RWPE1 (cell line): ENCODE measurements around the gene NALF2.

Experiments used
- CTCF ChIA-PET: fragments of 350-600 bp; sonication (Branson Sonifier 250); formaldehyde crosslinking; extraction: SDS; loops from one replicate; lab custom pipeline; 2021; lab: Yijun Ruan, JAX
- POLR2A ChIA-PET: fragments of 400-600 bp; formaldehyde crosslinking; extraction: SDS; loops from one replicate; lab custom pipeline; 2020; ENCODE audit warnings: antibody characterized with exemption; ENCODE audit not compliant: low non-redundant PET; lab: Yijun Ruan, JAX
- DNase-seq: peaks from one replicate; pipeline ENCODE4 v3.0.0; 2012; ENCODE audit warnings: low spot score
- H3K27ac ChIP-seq: fragments of 450-650 bp; 2 replicates; pipeline ENCODE4 v1.5.1; 2017
- TF ChIP-seq, protein P1 (sequence below): fragments of 450-650 bp; conservative IDR thresholded peaks from 2 replicates; pipeline ENCODE4 v1.5.1; 2017; ENCODE audit warnings: low read depth, mild to moderate bottlenecking

NALF2 gene

DNA sequence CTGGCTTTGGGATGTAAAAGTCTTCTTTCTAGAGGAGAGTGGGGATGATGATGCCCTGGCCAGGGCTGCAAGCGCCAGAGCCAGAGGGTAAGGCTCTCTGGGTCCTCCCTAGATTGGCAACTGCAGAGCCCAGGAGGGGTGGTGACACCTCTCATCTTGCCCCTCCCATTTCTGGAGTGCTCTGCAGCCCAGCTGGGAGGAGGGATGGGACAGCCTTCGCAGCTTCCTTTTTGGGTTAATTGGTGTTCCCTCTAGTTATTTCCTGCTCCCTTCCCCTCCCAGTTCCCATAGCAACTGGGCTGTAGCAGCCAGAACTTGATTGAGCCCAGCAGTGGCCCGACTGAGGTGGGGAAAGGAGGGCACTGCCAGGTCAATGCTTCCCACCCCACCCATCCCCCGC, 19.2 kb downstream of the NALF2 start:
- no peak overlapping the region for H3K27ac ChIP-seq
- CTCF ChIA-PET, result no interaction called here
- TF ChIP-seq, protein P1, sequence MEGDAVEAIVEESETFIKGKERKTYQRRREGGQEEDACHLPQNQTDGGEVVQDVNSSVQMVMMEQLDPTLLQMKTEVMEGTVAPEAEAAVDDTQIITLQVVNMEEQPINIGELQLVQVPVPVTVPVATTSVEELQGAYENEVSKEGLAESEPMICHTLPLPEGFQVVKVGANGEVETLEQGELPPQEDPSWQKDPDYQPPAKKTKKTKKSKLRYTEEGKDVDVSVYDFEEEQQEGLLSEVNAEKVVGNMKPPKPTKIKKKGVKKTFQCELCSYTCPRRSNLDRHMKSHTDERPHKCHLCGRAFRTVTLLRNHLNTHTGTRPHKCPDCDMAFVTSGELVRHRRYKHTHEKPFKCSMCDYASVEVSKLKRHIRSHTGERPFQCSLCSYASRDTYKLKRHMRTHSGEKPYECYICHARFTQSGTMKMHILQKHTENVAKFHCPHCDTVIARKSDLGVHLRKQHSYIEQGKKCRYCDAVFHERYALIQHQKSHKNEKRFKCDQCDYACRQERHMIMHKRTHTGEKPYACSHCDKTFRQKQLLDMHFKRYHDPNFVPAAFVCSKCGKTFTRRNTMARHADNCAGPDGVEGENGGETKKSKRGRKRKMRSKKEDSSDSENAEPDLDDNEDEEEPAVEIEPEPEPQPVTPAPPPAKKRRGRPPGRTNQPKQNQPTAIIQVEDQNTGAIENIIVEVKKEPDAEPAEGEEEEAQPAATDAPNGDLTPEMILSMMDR, result no peak
- no peak for DNase-seq
- POLR2A ChIA-PET, result no interaction called here

DNA sequence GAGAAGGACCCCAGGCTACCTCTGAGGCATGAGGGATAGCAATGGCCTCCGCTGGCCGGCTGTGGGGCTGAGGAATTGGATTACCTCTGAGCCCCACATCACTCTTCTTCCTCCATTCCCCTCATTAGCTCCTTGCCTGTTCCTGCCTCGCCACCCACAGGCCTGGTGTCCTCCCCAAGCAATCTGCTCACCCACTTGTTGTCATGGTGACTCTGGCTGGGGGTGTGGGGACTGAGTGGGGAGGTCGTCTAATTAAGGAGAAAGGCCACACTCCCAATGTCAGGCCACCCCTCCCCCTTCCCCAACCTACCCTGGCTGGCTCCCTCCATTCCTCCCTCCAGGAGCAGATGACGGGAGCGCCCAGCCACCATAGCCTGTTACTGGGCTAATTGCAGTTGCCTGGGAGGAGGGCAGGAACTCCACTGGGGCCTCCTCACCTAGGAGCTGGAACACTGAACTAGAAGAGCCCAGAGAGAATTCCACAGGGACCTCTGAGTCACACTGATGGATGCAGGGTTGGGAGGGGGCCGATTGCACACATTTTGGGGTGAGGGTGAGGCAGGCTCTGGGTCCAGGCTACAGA, 20.7 kb downstream of the NALF2 start:
- TF ChIP-seq, protein P1, result no peak
- no peak overlapping the region for H3K27ac ChIP-seq
- no peak for DNase-seq
- ChIA-PET POLR2A (no interaction called here), CTCF (no interaction called here)

DNA sequence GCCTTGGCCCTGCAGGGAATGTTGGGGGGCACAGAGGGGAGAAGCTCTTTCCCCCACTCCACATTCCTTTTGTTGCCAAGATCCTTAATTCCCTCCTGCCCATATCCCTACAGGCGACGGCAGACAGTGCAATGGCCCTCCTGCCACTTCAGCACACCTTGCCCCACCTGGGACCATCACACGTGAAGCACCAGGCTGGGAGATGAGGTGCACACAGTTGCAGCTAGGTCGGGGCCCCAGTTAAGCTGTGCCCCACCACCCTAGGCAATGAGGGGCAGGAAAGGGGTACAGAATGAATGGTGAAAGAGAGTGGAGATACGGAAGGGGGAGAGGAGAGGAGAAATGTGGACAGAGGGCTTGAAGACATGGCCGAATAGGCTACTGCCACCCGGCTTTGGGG, 26.2 kb downstream of the NALF2 start:
- no peak for DNase-seq
- H3K27ac ChIP-seq, result no peak overlapping the region
- TF ChIP-seq, protein P1, result no peak
- ChIA-PET POLR2A (no interaction called here), CTCF (no interaction called here)

DNA sequence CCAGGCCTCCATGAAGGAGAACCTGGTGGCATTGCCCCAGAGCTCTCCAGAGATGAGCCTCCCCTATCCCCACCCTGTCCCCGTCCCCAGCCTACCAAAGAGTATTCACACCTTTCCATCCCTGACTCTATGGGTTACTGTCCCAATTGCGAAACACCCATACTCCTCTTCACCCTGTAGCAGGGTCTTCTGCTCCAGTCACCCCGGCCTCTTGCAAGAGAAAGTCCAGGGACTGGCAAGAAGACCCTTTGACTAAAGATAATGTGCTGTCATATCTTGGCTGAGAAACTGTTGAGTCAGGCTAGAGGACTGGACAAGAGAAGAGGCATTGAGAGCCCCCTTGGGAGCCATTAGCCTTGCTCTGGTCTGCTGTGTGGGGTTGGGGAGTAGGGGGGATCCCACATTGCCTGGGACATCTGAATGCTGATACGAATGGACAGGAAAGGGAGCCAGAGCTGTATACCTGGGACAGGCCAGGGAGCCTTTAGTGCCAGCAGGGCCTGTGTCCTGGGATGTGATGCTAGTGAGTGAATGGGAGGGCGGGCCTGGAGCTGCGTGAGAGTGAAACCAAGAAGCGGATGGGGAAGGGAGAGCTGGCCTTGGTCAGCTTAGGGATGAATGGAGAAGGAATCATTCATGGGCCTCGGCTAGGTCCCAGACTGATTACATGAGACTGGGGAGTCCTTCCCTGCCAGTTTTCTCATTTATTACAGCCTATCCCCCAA, 27.1 kb downstream of the NALF2 start:
- H3K27ac ChIP-seq, result no peak overlapping the region
- ChIA-PET POLR2A (no interaction called here), CTCF (no interaction called here)
- no peak for DNase-seq
- TF ChIP-seq, protein P1, result no peak

DNA sequence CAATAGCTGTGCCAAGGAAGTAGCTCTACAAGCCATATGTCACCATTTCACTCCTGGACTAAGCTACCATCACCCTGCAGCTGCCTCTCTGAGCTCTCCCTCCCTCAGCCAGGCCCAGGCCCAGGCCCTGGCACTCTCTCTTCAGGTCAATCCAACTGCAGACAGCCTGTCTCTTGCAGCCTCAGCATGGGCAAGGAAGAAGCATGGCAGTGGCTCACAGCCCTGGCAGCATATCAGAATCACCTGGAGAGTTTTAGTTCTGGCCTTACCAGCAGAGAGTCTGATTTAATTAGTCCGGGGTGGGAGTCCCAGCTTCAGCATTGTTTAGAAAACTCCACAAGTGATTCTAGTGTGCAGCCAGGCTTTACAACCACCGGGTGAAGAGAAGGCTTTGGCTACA, 31.5 kb downstream of the NALF2 start:
- TF ChIP-seq, protein P1, result no peak
- CTCF ChIA-PET, result no interaction called here
- DNase-seq, result no peak
- H3K27ac ChIP-seq, result no peak overlapping the region
- POLR2A ChIA-PET, result no interaction called here

DNA sequence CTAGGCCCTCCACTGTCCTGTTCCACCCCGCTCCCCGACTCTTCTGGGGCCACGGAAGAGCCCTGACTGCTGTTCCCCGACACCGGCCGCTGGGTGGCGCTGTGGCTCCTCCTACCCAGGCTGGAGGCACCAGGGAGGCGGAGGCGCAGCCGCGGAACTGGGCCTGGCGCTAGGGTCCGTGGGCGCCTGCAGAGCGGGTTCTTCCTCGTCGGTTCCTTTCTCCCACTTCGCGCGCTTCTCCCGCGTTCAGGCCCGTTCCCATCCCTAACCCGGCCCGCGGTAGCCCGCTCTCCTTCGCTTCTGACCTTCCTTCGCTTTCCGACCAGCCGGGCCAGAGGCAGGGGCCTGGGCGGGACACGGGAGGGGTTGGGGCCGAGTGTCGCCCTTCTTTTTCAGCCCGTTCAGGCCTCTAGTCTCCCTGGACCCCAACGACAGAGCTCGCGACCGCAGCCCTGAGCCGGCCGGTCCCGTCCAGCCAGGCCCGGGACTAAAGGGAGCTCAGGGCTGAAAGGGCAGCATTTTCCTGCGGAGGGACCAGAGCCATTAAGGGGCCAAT, 34.3 kb downstream of the NALF2 start:
- CTCF ChIA-PET, result interaction anchor here (0.6 to 1.6 kb wide), 3 partner anchors 14 to 595 kb away, joined by 3 to 7 read pairs (median 3); partner anchors contain the start of gene IGBP1
- DNase-seq, result peak; percentile 35
- POLR2A ChIA-PET, result no interaction called here
- TF ChIP-seq, protein P1, result 0 out of 2 replicates have a peak, but pooled peaks have one; percentile 7
- no peak overlapping the region for H3K27ac ChIP-seq
